K562 (cell line): ENCODE measurements around the gene CREB3L2. TPM values are rescaled to one million over a fixed set of nuclear protein-coding genes. Genes with fewer than 3 reads are reported as not detected.
A peak's percentile ranks its signal among the peaks of the same experiment; 100 is the strongest.

ENCODE experiments used
- E2F6 ChIP-seq, 2 experiments: IDR thresholded peaks; 2 replicates each; pipeline ENCODE4 v1.6.1; 2011; ENCODE audit warnings: borderline replicate concordance in 1 of 2, control low read depth in 1 of 2, low read depth in 1 of 2, low read length in 1 of 2, mild to moderate bottlenecking in 1 of 2, mixed read lengths in 1 of 2, moderate library complexity in 1 of 2; ENCODE audit not compliant: insufficient read depth in 1 of 2, insufficient read length in 1 of 2, poor library complexity in 1 of 2, severe bottlenecking in 1 of 2; ENCODE audit errors: extremely low read depth in 1 of 2
- ELF2 ChIP-seq: fragments of 250-450 bp; sonication (Bioruptor Pico); IDR thresholded peaks from 2 replicates; pipeline ENCODE4 v1.5.0; 2021; ENCODE audit warnings: mild to moderate bottlenecking
- ETV5 ChIP-seq: sonication (generic); formaldehyde crosslinking; IDR thresholded peaks from 2 replicates; pipeline ENCODE4 v1.4.0; 2020; ENCODE audit warnings: low read depth, mild to moderate bottlenecking, missing genetic modification reagents
- HDAC2 ChIP-seq: fragments of 450-650 bp; IDR thresholded peaks from 2 replicates; pipeline ENCODE4 v1.6.1; 2016; ENCODE audit warnings: mild to moderate bottlenecking
- HMBOX1 ChIP-seq: sonication (generic); IDR thresholded peaks from 2 replicates; pipeline ENCODE4 v1.6.1; 2016
- KLF6 ChIP-seq: fragments of 250-450 bp; sonication (Bioruptor Pico); IDR thresholded peaks from 2 replicates; pipeline ENCODE4 v1.4.0; 2020; ENCODE audit warnings: mild to moderate bottlenecking, moderate library complexity, borderline replicate concordance
- NFYB ChIP-seq: IDR thresholded peaks from 2 replicates; pipeline ENCODE4 v1.6.1; 2011; ENCODE audit warnings: mild to moderate bottlenecking, moderate library complexity; ENCODE audit not compliant: insufficient read length; ENCODE audit errors: extremely low read depth
- PURB ChIP-seq: sonication (generic); formaldehyde crosslinking; IDR thresholded peaks from 2 replicates; pipeline ENCODE4 v1.9.0; 2021; ENCODE audit warnings: low read depth, mild to moderate bottlenecking, missing genetic modification reagents
- SAP30 ChIP-seq: fragments of 200-600 bp; sonication (generic); IDR thresholded peaks from 2 replicates; pipeline ENCODE4 v1.6.1; 2012; ENCODE audit warnings: borderline replicate concordance, low read depth, mild to moderate bottlenecking, moderate library complexity, low read length, control low read depth, inconsistent platforms; ENCODE audit not compliant: insufficient read depth, poor library complexity, severe bottlenecking
- TFAM ChIP-seq: fragments of 250-450 bp; sonication (Bioruptor Pico); conservative IDR thresholded peaks from 2 replicates; pipeline ENCODE4 v1.5.0; 2021; ENCODE audit warnings: mild to moderate bottlenecking, moderate library complexity
- TFAP4 ChIP-seq: sonication (generic); formaldehyde crosslinking; IDR thresholded peaks from 2 replicates; pipeline ENCODE4 v1.8.0; 2022; ENCODE audit warnings: missing genetic modification reagents, mild to moderate bottlenecking, moderate library complexity, borderline replicate concordance
- TRIM24 ChIP-seq, 2 experiments: fragments of 450-650 bp; IDR thresholded peaks; 2 replicates each; pipeline ENCODE4 v1.6.1; 2016
- ZFPM2 ChIP-seq: fragments of 250-450 bp; sonication (Bioruptor Pico); IDR thresholded peaks from 2 replicates; pipeline ENCODE4 v1.5.1; 2022; ENCODE audit warnings: mild to moderate bottlenecking
- polyA plus RNA-seq, 8 experiments: library from polyadenylated mRNA; depleted of rRNA in 4 of 8; stranded (reverse) in 5 of 8; unstranded in 3 of 8; fragments of >200 nt; fragmentation: Nextera tagmentation in 2 of 8; fragmentation: Illumina TruSeq in 1 of 8; extraction: Ambion mirVana in 2 of 8; extraction: Trizol in 1 of 8; gene quantifications; 2 replicates each; pipeline versions ENCODE4 v1.2.1 to v1.2.3, GENCODE V29; 2011 to 2014; ENCODE audit warnings: inconsistent platforms in 1 of 8, missing spikeins in 1 of 8
- total RNA-seq, 7 experiments: library from RNA; depleted of rRNA in 6 of 7; stranded (reverse); fragments of >200 nt in 6 of 7; fragmentation: Illumina TruSeq in 2 of 7; extraction: Trizol in 2 of 7; gene quantifications; 2 replicates each; pipeline versions ENCODE4 v1.2.1 to v1.2.3, GENCODE V29; 2011 to 2021; ENCODE audit warnings: low replicate concordance in 1 of 7
- TF ChIP-seq, protein P1 (sequence below): sonication (generic); formaldehyde crosslinking; IDR thresholded peaks from 2 replicates; pipeline ENCODE4 v1.8.0; 2023; ENCODE audit warnings: mild to moderate bottlenecking, missing genetic modification reagents
- TF ChIP-seq, protein P2 (sequence below), 2 experiments: fragments of 450-650 bp; conservative IDR thresholded peaks; 2 replicates each; pipeline ENCODE4 v1.6.1; 2017; ENCODE audit warnings: mild to moderate bottlenecking in 2 of 2, moderate library complexity in 2 of 2

Gene CREB3L2
- total and polyA plus RNA-seq, 9 of the 15 experiments (the other 6 are each of a cell fraction or from before 2014, with no cell fraction given), result 7.1 to 45.6 (median 15.8) TPM

DNA sequence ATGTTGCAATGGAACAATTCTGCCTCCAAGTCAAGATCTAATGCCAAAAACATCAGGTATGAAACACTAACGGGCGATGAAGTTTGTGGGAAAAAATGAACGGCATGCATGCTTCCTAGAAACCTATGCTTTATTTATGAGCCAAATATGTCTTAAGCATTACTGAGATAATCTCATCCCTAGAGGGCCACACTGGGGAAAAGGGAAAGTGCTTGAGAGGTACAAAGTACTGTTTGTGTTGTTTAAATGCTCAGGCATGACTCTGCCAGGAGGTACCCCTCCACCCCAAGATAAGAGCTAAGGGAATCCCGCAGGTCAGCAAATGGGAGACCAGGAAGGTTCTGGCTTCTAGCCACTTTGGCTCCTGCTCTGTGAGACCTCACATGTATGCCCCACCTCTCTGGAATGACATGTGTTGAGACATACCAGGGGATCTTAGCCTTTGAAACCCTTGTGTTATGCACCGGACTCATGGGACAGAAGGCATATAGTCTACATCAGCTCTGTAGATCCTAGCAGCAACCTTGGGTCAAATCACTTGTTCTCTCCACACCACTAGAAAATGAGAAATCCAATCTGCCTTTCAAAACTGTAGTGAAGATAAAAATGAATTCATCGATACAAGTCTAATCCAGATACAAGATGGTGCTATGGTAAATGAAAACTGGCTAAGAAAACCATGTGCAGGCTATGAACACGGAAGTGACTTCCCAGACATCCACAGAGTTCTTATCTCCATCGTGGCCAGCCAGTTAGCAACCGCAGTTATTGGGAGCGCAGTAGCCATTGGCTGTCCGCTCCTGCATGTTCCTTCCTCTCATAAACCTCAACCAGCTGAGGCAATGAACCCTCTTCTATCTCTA is 61.0 kb downstream of the CREB3L2 start (continued):
- TF ChIP-seq, protein P1, sequence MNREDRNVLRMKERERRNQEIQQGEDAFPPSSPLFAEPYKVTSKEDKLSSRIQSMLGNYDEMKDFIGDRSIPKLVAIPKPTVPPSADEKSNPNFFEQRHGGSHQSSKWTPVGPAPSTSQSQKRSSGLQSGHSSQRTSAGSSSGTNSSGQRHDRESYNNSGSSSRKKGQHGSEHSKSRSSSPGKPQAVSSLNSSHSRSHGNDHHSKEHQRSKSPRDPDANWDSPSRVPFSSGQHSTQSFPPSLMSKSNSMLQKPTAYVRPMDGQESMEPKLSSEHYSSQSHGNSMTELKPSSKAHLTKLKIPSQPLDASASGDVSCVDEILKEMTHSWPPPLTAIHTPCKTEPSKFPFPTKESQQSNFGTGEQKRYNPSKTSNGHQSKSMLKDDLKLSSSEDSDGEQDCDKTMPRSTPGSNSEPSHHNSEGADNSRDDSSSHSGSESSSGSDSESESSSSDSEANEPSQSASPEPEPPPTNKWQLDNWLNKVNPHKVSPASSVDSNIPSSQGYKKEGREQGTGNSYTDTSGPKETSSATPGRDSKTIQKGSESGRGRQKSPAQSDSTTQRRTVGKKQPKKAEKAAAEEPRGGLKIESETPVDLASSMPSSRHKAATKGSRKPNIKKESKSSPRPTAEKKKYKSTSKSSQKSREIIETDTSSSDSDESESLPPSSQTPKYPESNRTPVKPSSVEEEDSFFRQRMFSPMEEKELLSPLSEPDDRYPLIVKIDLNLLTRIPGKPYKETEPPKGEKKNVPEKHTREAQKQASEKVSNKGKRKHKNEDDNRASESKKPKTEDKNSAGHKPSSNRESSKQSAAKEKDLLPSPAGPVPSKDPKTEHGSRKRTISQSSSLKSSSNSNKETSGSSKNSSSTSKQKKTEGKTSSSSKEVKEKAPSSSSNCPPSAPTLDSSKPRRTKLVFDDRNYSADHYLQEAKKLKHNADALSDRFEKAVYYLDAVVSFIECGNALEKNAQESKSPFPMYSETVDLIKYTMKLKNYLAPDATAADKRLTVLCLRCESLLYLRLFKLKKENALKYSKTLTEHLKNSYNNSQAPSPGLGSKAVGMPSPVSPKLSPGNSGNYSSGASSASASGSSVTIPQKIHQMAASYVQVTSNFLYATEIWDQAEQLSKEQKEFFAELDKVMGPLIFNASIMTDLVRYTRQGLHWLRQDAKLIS (CRISPR knock-in tag), result no peak
- TF ChIP-seq TRIM24 (IDR thresholded peaks at IDR 0.05) (no peak), E2F6 (IDR thresholded peaks at IDR 0.05; ENCODE audit: borderline replicate concordance in 1 of 2, extremely low read depth in 1 of 2, insufficient read depth in 1 of 2, insufficient read length in 1 of 2, low read depth in 1 of 2, low read length in 1 of 2, poor library complexity in 1 of 2, severe bottlenecking in 1 of 2) (peak; percentile 27 to 58), PURB (CRISPR knock-in tag) (no peak), TFAM (CRISPR knock-in tag) (no peak), ELF2 (CRISPR knock-in tag) (peak; percentile 83), TFAP4 (CRISPR knock-in tag) (peak; percentile 81), SAP30 (no peak), HDAC2 (peak; percentile 45; the same call in 1 of the 2 replicates), NFYB (peak; percentile 35), ZFPM2 (CRISPR knock-in tag) (no peak), ETV5 (no peak), HMBOX1 (no peak), KLF6 (CRISPR knock-in tag) (no peak)
- TF ChIP-seq, protein P2, sequence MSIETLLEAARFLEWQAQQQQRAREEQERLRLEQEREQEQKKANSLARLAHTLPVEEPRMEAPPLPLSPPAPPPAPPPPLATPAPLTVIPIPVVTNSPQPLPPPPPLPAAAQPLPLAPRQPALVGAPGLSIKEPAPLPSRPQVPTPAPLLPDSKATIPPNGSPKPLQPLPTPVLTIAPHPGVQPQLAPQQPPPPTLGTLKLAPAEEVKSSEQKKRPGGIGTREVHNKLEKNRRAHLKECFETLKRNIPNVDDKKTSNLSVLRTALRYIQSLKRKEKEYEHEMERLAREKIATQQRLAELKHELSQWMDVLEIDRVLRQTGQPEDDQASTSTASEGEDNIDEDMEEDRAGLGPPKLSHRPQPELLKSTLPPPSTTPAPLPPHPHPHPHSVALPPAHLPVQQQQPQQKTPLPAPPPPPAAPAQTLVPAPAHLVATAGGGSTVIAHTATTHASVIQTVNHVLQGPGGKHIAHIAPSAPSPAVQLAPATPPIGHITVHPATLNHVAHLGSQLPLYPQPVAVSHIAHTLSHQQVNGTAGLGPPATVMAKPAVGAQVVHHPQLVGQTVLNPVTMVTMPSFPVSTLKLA (conservative IDR thresholded peaks at IDR 0.05), result peak; percentile 32 to 52; a peak in 2 of 4 replicates
